HG02981 (cell line): ENCODE data around the gene SLFN5.
"Not testable (repeated sequence)": the region's sequence is repeated elsewhere in the genome, so short reads cannot be mapped to it uniquely, and the experiment has no call there.

Experiments used
- ATAC-seq: cut with Tn5 transposase; IDR thresholded peaks from one replicate; pipeline ENCODE4 v1.9.1; 2021; ENCODE audit warnings: mild to moderate bottlenecking, moderate library complexity; ENCODE audit not compliant: unreplicated experiment

Gene SLFN5

DNA sequence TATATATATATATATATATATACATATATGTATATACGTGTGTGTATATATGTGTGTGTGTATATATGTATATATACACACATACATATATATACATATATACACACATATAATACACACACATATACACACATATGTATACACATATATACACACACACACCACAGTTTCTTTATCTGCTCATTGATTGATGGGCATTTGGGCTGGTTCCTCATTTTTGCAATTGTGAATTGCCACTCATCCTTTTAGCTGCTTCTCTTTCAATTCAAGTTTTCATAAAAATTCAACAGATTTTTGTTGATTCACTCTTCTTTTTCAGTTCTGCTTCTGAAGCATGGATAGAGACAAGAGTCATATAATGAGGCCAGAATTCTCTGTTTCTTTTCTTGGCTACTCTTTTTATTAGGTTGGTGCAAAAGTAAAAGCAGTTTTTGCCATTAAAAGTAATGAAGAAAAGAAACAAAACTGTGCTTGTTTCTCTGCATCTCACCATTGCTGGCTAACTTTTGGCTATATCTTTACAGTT is 44.5 kb downstream of the SLFN5 start:
- no peak for ATAC-seq

DNA sequence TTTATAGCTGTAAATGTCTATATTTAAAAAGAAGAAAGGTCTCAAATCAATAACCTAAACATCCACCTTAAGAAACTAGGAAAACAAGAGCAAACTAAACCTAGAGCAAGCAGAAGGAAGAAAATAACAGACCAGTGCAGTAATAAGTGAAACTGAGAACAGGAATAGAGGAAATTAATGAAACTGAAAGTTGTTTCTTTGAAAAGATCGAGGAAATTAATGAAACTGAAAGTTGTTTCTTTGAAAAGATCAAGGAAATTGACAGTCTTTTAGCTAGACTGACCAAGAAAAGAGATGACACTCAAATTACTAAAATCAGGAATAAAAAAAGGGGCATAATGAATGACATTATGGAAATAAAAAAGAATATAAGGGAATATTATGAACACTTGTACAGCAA is 46.4 kb downstream of the SLFN5 start:
- ATAC-seq: no peak

DNA sequence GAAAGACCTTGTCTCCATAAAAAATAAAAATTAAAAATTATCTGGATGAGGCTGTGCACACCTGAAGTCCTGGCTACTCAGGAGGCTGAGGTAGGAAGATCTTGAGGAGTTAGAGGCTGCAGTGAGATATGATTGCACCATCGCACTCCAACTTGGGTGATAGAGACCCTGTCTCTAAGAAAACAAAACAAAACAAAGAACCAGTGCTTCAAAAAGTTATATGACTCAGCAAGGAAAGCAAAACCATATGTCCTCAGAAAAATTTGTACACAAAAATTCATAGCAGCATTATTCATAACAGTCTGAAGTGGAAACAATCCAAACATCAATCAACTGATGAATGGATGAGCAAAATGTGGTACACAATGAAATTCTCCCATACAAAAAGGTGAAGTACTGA is 48.9 kb downstream of the SLFN5 start:
- ATAC-seq: no peak

DNA sequence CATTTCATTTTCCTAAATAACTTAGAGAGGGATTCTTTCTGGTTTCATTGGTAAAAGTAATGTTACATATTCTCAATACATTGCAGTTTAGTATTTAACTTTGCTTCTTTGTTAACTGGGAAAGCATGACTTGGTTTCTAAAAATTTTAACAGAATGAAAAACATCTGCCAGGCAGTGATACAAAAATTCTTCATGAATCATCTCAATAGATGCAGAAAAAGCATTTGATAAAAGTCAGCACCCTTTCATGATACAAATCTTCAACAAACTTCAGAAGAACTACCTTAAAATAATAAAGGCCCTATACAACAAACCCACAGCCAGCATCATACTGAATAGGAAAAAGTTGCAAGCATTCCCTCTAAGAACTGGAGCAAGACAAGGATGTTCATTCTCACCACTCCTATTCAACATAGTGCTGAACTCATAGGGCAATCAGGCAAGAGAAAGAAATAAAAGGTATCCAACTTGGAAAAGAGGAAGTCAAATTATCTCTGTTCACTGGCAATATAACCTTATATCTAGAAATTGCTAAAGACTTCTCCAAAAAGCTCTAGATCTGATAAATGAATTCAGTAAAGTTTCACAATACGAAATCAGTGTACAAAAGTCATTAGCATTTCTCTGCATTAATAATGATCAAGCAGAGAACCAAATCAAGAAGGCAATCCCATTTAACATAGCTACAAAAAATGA is 50.4 kb downstream of the SLFN5 start:
- no peak for ATAC-seq

DNA sequence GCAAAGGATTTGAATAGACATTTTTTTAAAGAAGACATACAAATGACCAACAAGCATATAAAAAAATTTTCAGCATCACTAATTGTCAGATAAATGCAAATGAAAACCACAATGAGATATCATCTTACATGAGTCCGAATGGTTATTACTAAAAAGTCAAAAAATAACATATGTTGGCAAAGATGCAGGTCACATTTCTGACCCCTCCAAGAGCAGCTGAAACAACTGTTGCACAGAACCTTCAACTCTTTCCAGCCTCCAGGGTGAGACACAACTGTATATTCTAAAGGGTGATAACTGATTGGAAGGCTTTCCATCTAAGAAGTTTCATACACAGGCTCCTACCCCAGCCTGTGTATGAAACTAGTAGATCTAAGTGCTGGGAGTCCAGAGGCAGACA is 51.9 kb downstream of the SLFN5 start:
- no peak for ATAC-seq

DNA sequence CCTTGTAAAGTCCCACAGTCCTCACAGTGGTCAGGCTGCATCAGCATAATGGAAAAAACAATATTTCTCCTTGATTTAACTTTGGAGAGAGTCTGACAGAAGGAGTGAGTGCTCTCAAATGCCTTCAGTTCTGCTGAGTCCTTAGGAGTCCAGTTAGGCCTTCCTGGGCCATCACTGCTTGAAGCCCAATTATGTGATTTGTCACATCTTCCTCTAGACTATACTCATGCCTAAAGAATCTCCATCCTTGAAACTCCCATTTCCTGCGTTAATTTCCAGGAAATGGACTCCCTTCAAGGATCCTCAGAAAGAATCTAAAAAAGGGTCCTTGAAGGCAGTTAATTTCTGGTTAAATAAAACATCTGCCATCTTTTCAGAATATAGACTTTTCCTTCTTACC is 52.8 kb downstream of the SLFN5 start:
- ATAC-seq: no peak

DNA sequence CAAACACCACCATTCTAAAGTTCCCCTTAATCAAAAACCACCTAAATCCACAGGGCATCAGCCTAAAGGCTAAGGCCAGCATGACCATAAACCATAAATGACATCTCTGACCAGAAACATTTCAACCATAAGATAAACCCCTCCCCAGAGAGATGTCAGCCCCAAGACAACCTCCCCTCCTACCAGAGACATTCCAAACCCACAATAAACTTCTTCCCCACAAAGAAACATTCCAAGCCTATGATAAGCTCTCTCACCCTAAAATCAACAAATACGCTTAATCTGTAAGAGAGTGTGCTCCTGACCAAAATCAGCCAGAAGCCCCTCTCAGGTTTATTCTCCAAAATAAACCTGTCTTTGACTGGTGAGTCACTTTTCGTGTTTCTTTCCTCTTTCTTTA is 54.8 kb downstream of the SLFN5 start:
- no peak for ATAC-seq

DNA sequence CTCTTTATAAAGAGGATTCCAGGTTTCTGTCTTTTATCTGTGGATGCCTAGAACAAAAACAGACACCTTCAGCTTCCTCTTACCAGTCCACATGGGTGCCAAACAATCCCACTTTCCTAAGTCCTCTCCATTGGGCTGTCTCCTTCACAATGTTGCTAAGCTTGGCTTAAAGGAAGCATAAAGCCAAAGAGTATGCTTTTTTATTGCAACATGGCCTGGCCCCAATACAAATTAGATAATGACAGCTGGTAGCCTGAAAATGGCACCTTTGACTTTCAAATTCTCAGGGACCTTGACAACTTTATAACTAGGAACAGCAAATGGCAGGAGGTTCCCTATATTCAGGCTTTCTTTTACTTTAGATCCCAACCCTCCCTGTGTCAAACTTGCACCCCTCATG is 55.8 kb downstream of the SLFN5 start:
- ATAC-seq: no peak

DNA sequence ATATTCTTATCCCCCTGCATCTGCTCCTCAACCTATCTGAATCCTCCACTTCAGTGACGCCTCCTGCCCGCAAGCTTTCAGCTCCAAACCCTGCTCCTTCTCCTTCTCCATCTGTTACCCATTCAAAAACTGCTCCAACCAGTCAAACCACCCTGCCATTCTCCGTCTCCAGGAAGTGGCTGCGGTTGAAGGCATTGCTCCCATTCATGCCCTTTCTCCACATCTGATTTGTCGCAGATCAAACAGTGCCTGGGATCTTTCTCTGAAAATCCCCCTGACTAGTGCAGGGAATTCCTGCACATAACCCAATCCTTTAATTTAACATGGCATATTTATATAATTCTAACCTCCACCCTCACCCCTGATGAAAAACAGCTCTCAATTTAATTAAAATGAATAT is 56.3 kb downstream of the SLFN5 start:
- no peak for ATAC-seq

DNA sequence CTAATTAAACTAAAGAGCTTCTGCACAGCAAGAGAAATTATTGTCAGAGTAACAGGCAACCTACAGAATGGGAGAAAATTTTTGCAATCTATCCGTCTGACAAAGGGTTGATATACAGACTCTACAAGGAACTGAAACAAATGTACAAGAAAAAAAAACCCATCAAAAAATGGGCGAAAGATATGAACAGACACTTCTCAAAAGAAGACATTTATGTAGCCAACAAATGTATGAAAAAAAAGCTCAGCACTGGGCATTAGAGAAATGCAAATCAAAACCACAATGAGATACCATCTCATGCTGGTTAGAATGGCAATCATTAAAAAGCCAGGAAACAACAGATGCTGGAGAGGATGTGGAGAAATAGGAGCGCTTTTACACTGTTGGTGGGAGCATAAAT is 66.5 kb downstream of the SLFN5 start:
- ATAC-seq: not testable (repeated sequence)

DNA sequence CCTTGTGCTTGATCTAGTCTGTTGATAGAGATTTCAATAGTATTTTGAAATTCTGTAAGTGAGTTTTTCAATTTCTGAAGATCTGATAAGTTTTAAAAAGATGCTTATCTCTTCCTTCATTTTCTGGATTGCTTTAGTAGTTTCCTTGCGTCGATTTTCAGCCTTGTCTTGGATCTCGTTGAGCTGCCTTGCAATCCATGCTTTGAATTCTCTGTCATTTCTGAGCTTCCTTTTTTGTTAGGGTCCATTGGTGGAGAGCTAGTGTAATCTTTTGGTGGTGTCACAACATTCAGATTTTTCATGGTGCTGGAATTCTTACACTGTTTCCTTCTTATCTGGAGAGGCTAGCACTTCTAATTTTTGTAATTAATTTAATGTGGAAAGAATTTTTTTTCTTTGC is 69.5 kb downstream of the SLFN5 start:
- ATAC-seq: no peak

DNA sequence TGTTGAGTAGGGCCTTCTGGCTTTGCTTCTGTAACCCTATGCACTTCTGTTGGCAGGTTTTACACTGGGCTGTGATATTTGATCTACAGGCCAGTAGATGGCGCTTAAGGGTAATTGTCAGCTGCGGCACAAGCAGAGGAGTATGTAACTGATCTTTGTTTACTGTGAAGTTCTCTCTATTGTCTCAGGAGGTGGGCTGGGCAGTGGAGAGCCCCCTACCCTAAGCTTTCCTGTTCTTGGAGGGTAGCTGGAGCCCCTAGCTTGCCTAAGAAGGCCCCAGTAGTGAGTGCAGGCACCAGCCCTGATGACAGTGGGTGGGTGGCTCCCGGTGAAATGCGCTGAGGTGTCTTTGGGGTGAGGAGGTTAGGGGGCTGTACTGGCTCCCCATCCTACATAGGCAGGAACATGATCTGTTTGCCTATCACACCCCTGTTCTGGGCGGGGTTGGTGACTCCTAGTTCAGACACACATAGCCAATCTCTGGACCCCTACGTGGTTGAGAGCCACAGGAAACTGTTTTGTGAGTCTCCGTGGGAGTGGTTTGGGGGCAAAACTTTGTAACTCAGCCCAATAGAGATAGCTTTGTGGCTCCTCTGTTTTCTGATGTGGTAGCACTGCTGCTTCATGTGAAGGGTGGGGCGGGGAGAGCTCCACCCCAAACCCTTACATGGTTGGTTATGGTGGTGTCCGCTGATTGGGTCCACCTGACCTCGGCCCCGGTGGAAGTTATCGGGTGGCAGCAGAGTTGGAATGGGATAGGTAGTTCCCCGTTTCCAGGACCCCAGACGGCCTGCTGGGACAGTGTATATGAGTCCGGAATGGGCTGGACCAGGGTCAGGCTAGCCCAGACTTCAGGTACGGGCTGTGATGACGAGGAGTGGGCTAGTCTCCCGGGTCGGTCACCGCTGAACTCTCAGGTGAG is 70.2 kb downstream of the SLFN5 start:
- ATAC-seq: no peak

DNA sequence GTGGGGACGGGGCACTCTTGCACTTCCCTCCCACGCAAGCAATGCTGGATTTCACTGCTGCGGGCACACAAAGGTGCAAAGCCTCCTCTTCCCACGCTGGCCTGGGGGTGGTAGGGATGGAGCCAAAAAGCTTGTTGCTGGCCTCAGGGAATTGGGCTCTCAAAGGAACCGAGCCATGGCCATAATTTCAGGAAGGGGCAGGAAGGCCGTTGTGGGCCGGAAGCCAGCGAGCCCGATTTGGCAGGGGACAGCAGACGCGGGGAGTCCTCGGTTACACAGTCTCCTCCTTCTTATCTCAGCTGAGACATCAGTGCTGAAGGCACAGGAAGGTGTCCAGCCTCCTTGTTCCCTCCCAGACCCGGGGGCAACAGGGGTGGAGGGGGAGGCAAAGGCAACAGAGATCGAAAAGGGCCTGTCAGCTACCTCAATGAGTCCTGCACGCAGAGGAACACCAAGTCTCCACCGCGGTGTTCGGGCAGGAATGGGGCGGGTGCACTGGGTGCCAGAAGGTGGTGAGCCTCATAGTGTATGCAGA is 71.1 kb downstream of the SLFN5 start:
- no peak for ATAC-seq

DNA sequence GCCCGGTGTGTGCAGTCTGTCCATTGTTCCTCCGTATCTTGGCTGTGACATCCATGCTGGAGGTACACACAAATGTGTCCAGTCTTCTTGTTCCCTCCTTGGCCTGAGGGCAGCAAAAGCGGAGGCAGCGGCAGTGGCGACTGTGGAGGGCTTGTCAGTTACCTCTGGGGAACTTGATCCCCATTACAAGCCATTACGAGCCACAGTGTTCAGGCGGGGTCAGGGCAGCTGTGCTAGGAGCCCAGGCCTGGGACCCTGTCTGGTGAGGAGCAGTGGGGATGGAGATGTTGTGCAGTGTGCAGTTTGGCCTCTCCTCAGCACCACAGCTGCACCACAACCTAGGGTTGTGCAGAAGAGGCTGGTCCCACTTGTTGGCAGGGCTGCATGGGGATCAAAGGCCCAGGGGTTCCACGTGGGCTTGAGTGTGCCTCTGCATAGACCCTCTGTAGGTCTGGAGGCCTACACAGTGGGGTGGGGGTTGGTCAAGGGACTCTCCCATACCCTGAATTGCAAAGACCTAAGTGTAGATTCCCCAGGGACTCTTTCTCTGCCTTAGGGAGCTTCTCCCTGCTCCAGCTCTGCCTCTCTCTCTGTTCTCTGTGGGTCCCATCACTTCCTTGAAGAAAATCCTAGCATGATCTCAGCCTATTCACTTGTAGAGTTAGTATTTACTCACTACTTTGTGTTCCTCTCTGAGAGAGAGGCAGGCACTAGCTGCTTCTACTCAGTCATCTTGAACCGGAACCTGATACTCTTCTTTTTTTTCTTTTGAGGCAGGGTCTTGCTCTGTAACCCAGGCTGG is 71.7 kb downstream of the SLFN5 start:
- no peak for ATAC-seq

DNA sequence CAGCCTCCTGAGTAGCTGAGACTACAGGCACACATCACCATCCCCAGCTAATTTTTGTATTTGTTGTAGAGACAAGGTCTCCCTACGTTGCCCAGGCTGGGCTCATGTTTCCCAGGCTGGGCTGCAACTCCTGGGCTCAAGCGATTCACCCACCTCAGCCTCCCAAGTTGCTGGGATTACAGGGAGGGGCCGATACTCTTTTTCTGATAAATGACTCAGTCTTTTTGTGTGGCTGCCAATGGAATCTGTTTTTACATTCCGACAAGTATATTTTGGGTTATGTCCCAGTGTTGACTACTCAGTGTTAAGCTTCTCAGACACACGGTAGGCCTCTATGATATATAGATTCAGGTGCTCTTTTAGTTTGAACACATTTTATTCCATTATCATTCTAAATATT is 72.4 kb downstream of the SLFN5 start:
- ATAC-seq: no peak

DNA sequence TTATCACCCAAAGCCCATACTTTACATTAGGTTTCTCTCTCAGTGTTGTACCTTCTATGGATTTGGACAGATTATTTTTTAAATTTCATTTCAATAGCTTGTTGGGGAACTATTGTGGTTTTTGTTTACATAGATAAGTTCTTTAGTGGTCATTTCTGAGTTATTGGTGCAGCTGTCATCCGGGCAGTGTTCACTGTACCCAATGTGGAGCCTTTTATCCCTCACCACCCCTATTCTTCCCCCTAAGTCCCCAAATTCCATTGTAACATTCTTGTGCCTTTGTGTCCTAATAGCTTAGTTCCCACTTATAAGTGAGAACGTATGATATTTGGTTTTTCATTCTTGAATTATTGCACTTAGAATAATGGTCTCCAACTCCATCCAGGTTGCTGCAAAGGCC is 73.1 kb downstream of the SLFN5 start:
- no peak for ATAC-seq

DNA sequence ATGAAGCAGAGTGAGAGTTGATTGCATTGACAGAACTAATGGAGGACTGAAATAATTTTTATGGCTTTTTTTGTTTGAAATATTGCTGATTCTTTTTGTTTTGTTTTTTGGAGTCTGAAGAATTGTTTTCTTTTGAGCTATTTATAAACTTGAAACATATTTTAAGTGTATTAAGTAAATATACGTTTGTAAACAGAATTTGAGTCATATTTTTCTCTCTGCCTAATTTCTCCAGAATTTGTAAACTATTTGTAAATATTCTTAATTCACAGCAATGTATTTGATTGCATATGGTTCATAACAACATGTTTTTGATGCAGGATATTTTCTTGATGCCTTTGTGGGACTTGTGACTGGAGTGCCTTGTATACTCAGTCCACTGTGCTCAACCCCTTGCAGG is 79.9 kb downstream of the SLFN5 start:
- ATAC-seq: no peak
